Tibial nerve (tissue), 4 donors: ENCODE data around the gene CEP85L. TPM values are rescaled to one million over a fixed set of nuclear protein-coding genes. Genes with fewer than 3 reads are reported as not detected.
A peak's percentile ranks its signal among the peaks of the same experiment; 100 is the strongest.

Experiments used
- DNase-seq, 2 donors: peaks; one replicate each; pipeline ENCODE4 v3.0.0-alpha.2; 2019; ENCODE audit warnings: low spot score in 2 of 2
- H3K27ac ChIP-seq, 4 donors: fragments of 200-600 bp; sonication (generic) in 3 of 4; one replicate each; pipeline ENCODE4 v1.5.1; 2017 to 2019; ENCODE audit warnings: mild to moderate bottlenecking in 1 of 4
- H3K27me3 ChIP-seq, 2 donors: fragments of 200-600 bp; sonication (generic) in 1 of 2; one replicate each; pipeline versions ENCODE4 v1.5.1 to v1.6.0; 2017 to 2019
- H3K36me3 ChIP-seq, 3 donors: fragments of 200-600 bp; sonication (generic); one replicate each; pipeline ENCODE4 v1.5.1; 2018 to 2019
- H3K4me1 ChIP-seq, 4 donors: fragments of 200-600 bp; sonication (generic) in 3 of 4; one replicate each; pipeline ENCODE4 v1.5.1; 2017 to 2019
- H3K4me3 ChIP-seq, 4 donors: fragments of 200-600 bp; sonication (generic) in 3 of 4; one replicate each; pipeline ENCODE4 v1.5.1; 2017 to 2019; ENCODE audit warnings: mild to moderate bottlenecking in 1 of 4, moderate library complexity in 1 of 4
- H3K9me3 ChIP-seq, 4 donors: fragments of 200-600 bp; sonication (generic) in 3 of 4; one replicate each; pipeline ENCODE4 v1.5.1; 2017 to 2019
- EP300 ChIP-seq, 2 donors: sonication (generic); formaldehyde crosslinking; IDR thresholded peaks; one replicate each; pipeline ENCODE4 v1.6.1; 2017; ENCODE audit warnings: antibody characterized with exemption in 2 of 2, mild to moderate bottlenecking in 1 of 2
- POLR2A ChIP-seq, 2 donors: fragments of 450-650 bp; IDR thresholded peaks; one replicate each; pipeline ENCODE4 v1.6.1; 2017; ENCODE audit warnings: antibody characterized with exemption in 2 of 2, mild to moderate bottlenecking in 2 of 2, moderate library complexity in 2 of 2
- WGBS, 2 donors: methylation state at CpG; one replicate each; pipeline ENCODE4 v1.1.5; 2018; 5-methylcytosine and 5-hydroxymethylcytosine counted together
- total RNA-seq, 4 donors: library from RNA; depleted of rRNA; stranded (reverse); fragments of >200 nt; gene quantifications; one replicate each; pipeline ENCODE4 v1.1.0, GENCODE V29; 2016
- TF ChIP-seq, protein P1 (sequence below), 5 experiments: fragments of 200-600 bp in 3 of 5; fragments of 450-650 bp in 2 of 5; sonication (generic) in 3 of 5; IDR thresholded peaks; one replicate each; pipeline ENCODE4 v1.5.1; 2016 to 2019; ENCODE audit warnings: antibody characterized with exemption in 5 of 5, mild to moderate bottlenecking in 3 of 5, moderate library complexity in 2 of 5

CEP85L gene
- total RNA-seq, 4 donors from 2014 or later: 26.7 to 47.4 (median 37.8) TPM

DNA sequence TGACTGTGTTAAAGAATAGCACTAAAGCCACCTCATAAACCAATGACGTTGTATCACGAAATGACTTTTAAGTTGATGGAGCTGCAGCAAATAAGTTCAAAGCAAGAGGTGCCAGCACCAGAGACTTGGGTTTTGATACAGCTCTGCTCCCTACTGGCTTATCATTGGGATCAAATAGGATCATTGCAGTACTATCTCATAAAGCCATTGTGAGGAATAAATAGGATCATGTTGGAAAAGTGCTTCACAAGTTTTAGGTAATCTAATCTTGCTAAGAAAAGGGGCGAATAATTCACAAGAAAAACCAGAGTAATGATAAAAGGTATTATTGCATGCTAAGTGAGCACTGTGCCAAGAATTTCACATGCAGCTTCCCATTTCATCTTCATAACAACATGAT lies 10.4 kb upstream of the CEP85L start:
- WGBS, 2 donors: 92 to 94% methylated on average over 3 of the region's 3 CpGs
- peaks cover 0 to 43% (median 8%) of the 10 kb centered on the region in 4 donors for H3K4me1 ChIP-seq
- H3K4me3 ChIP-seq: no peak overlapping the region
- H3K27me3 ChIP-seq: no peaks in the 10 kb centered on the region
- DNase-seq: no peak
- TF ChIP-seq EP300 (IDR thresholded peaks at IDR 0.05): no peak
- TF ChIP-seq, protein P1, sequence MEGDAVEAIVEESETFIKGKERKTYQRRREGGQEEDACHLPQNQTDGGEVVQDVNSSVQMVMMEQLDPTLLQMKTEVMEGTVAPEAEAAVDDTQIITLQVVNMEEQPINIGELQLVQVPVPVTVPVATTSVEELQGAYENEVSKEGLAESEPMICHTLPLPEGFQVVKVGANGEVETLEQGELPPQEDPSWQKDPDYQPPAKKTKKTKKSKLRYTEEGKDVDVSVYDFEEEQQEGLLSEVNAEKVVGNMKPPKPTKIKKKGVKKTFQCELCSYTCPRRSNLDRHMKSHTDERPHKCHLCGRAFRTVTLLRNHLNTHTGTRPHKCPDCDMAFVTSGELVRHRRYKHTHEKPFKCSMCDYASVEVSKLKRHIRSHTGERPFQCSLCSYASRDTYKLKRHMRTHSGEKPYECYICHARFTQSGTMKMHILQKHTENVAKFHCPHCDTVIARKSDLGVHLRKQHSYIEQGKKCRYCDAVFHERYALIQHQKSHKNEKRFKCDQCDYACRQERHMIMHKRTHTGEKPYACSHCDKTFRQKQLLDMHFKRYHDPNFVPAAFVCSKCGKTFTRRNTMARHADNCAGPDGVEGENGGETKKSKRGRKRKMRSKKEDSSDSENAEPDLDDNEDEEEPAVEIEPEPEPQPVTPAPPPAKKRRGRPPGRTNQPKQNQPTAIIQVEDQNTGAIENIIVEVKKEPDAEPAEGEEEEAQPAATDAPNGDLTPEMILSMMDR (IDR thresholded peaks at IDR 0.05): no peak
- no peak for TF ChIP-seq POLR2A (IDR thresholded peaks at IDR 0.05)
- no peaks in the 10 kb centered on the region for H3K9me3 ChIP-seq
- H3K27ac ChIP-seq: no peak overlapping the region
- H3K36me3 ChIP-seq: no peaks in the 10 kb centered on the region

DNA sequence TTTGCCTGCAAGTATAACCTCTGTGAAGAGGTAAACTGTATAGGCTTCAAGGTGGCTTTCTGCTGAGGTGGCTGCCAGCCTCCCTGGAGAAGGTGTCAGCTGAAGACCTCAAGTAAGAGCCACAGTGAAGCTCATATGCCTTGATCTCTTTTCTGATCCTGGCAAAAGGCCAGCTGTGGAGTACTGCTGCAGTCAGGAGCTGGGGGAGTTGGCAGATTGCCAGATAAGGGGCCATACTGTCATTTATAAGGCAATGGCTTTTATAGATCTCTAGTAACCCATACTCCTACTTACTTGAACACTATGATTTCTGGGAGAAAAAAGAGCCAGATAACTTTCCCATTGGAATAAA lies 8.8 kb upstream of the CEP85L start:
- no peaks in the 10 kb centered on the region for H3K27me3 ChIP-seq
- no peaks in the 10 kb centered on the region for H3K9me3 ChIP-seq
- no peak for TF ChIP-seq POLR2A (IDR thresholded peaks at IDR 0.05)
- TF ChIP-seq, protein P1 (IDR thresholded peaks at IDR 0.05): no peak
- no peak for TF ChIP-seq EP300 (IDR thresholded peaks at IDR 0.05)
- H3K36me3 ChIP-seq: no peaks in the 10 kb centered on the region
- DNase-seq: no peak
- H3K4me1 ChIP-seq: peaks cover 0 to 48% (median 8%) of the 10 kb centered on the region in 4 donors
- H3K4me3 ChIP-seq: no peak overlapping the region
- H3K27ac ChIP-seq: peak overlapping the region in 2 of 4 donors; percentile 65 to 76

DNA sequence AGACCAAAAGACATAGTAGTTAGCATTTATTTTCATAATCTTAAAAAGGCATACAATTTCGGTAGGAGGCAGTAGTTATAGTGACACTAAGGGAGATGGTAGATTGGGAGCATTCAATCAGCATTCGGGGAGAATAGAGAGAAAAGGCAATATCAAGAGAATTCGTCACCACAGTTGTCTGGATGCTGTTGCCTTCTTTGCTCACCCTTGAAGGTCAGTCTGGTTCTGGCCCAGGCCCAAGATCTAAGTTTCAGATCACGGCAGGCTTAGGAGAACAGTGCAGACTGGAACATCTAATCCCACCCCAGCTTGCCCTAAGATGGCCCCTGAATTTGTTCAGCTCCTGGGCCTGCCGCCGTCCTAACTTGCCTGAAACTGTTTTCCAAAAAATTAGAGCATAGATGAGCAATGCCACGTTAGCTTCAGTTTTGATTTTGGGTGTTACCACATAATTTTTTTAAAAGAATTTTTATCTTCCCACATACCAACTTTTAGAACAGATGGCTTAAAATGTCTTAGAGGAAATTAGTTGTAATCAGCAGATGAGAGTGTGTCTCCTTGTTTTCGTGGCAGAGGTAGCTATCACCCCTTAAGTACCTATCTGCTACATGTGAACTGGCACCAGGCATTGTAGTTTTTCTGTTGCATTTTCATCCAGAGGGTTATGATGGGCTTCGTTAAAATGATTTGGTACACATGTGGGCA lies 8.3 kb upstream of the CEP85L start:
- no peak overlapping the region for H3K4me3 ChIP-seq
- 45% methylated on average over 9 of the region's 9 CpGs for WGBS, 2 donors
- no peak for DNase-seq

DNA sequence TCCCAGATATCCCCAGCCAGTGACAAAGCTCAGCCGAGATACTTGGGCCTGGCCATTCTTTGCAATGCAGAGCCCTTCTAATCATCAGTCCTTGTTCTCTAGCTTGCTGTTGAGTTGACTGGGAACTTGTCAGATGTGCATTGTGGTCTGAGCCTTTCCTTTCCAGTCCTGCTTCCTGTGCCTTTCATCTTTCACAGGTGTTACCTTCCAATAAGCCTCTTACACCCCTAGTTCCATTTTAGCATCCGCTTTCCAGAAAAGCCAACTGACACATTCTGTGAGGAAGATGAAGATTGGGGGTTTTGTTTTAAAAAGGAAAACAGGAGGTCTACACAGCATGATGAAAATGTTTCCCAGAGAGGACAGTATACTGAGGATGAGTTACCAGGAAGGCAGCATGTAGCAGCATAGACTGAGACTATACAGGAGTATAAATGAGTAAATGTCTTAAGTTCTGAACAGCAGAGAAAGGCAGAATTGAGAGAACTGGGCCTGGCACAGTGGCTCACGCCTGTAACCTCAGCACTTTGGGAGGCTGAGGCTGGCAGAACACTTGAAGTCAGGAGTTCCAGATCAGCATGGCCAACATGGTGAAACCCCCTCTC lies 5.6 kb upstream of the CEP85L start:
- H3K36me3 ChIP-seq: no peaks in the 10 kb centered on the region
- no peaks in the 10 kb centered on the region for H3K9me3 ChIP-seq
- peak overlapping the region in 1 of 4 donors; percentile 3 for H3K27ac ChIP-seq
- no peak for DNase-seq
- H3K27me3 ChIP-seq: no peaks in the 10 kb centered on the region
- H3K4me1 ChIP-seq: peaks cover 0 to 50% (median 9%) of the 10 kb centered on the region in 4 donors
- H3K4me3 ChIP-seq: no peak overlapping the region
- 86 to 87% methylated on average over 3 of the region's 3 CpGs for WGBS, 2 donors
- TF ChIP-seq POLR2A (IDR thresholded peaks at IDR 0.05) (no peak), EP300 (IDR thresholded peaks at IDR 0.05) (no peak)
- TF ChIP-seq, protein P1 (IDR thresholded peaks at IDR 0.05): no peak

More for the DNA sequence above, 8.3 kb upstream of the CEP85L start:
- Histone ChIP-seq H3K27me3 (no peaks in the 10 kb centered on the region), H3K9me3 (no peaks in the 10 kb centered on the region), H3K27ac (peak overlapping the region in 2 of 4 donors; percentile 65 to 76), H3K36me3 (no peaks in the 10 kb centered on the region), H3K4me1 (peaks cover 0 to 44% (median 8%) of the 10 kb centered on the region in 4 donors)
- TF ChIP-seq EP300 (IDR thresholded peaks at IDR 0.05) (no peak), POLR2A (IDR thresholded peaks at IDR 0.05) (no peak)
- TF ChIP-seq, protein P1 (IDR thresholded peaks at IDR 0.05): no peak

DNA sequence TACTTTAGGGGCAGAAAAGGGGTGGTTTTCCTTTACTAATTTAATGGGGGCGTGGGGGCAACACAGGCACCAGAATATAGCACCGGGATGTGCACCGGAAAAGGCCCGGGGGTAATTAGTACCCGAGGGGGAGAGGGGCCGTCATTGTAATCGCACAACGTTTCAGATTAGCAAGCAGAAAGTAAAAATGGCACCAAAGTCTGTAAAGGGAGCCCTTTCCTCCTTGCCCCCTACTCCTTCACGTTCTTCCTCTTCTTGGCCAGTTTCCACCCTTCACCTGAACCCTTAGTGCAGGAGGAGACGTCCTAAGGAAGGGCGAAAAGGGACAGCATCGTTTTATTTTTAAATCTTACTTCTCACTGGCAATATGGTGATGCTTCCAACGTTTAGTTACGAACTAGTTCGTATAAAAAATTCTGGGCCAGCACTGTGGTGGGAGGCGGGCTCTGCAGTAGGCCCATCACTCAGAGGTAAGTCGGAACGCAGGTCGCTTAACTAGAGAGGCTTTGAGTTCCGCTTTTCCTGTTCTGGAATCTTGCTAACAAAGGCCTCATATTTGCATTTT lies 742 bp upstream of the CEP85L start:
- Histone ChIP-seq H3K4me1 (peaks cover 0 to 53% (median 10%) of the 10 kb centered on the region in 4 donors), H3K27me3 (no peaks in the 10 kb centered on the region), H3K36me3 (no peaks in the 10 kb centered on the region), H3K4me3 (peak overlapping the region; percentile 68 to 97 (median 88)), H3K27ac (peak overlapping the region; percentile 88 to 98 (median 96)), H3K9me3 (no peaks in the 10 kb centered on the region)
- no peak for TF ChIP-seq POLR2A (IDR thresholded peaks at IDR 0.05)
- no peak for TF ChIP-seq EP300 (IDR thresholded peaks at IDR 0.05)
- TF ChIP-seq, protein P1 (IDR thresholded peaks at IDR 0.05): no peak
- WGBS, 2 donors: 50 to 53% methylated on average over 20 of the region's 20 CpGs
- no peak for DNase-seq
